ENCODE measurements around the gene RPP25L.

DNA sequence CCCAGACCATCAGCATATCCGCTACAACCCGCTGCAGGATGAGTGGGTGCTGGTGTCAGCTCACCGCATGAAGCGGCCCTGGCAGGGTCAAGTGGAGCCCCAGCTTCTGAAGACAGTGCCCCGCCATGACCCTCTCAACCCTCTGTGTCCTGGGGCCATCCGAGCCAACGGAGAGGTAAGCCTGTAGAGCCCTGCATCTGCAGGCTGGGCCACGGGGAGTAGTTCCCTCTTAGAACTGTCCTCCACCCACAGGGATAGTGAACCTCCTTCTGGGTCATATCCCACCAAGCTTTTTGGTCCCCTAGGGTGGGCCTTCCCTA lies 35.1 kb upstream of the RPP25L start:
- TF ChIP-seq, protein P1, sequence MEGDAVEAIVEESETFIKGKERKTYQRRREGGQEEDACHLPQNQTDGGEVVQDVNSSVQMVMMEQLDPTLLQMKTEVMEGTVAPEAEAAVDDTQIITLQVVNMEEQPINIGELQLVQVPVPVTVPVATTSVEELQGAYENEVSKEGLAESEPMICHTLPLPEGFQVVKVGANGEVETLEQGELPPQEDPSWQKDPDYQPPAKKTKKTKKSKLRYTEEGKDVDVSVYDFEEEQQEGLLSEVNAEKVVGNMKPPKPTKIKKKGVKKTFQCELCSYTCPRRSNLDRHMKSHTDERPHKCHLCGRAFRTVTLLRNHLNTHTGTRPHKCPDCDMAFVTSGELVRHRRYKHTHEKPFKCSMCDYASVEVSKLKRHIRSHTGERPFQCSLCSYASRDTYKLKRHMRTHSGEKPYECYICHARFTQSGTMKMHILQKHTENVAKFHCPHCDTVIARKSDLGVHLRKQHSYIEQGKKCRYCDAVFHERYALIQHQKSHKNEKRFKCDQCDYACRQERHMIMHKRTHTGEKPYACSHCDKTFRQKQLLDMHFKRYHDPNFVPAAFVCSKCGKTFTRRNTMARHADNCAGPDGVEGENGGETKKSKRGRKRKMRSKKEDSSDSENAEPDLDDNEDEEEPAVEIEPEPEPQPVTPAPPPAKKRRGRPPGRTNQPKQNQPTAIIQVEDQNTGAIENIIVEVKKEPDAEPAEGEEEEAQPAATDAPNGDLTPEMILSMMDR (IDR thresholded peaks at IDR 0.05) = no peak
- no peak for TF ChIP-seq EZH2 (IDR thresholded peaks at IDR 0.05)
